Lower leg skin (tissue), 3 donors: ENCODE data around the gene STN1.

Experiments used
- CTCF ChIP-seq, 3 donors: fragments of 450-650 bp; IDR thresholded peaks; one replicate each; pipeline ENCODE4 v1.5.1; 2016; ENCODE audit warnings: antibody characterized with exemption in 3 of 3, mild to moderate bottlenecking in 3 of 3, moderate library complexity in 2 of 3
- POLR2A ChIP-seq, 2 donors: fragments of 450-650 bp; IDR thresholded peaks; one replicate each; pipeline ENCODE4 v1.6.1; 2016 to 2017; ENCODE audit warnings: antibody characterized with exemption in 2 of 2, mild to moderate bottlenecking in 1 of 2, moderate library complexity in 1 of 2

- TF ChIP-seq CTCF (IDR thresholded peaks at IDR 0.05) (no peak), POLR2A (IDR thresholded peaks at IDR 0.05) (no peak)
Measured at GRCh38 chr10:103836273-103836672, 81.7 kb downstream of the STN1 start.
